ENCODE data around the gene ITGAE.

GRCh38 chr17:3679531-3680126, 121.4 kb downstream of the ITGAE start:
- TF ChIP-seq CTCF (IDR thresholded peaks at IDR 0.05) = no peak
- no peak for TF ChIP-seq POLR2AphosphoS5 (IDR thresholded peaks at IDR 0.05)

All from sigmoid colon (tissue), 4 donors.